Neutrophil (primary cell): ENCODE measurements around the gene UFSP2.

ENCODE experiments used
- H3K27ac ChIP-seq: fragments of 200-600 bp; sonication (generic); 2 replicates; pipeline ENCODE4 v1.5.1; 2016; ENCODE audit warnings: mild to moderate bottlenecking, moderate library complexity
- H3K27me3 ChIP-seq: fragments of 200-600 bp; sonication (generic); 2 replicates; pipeline ENCODE4 v1.6.0; 2016; ENCODE audit warnings: mild to moderate bottlenecking
- H3K36me3 ChIP-seq: fragments of 200-600 bp; sonication (generic); 2 replicates; pipeline ENCODE4 v1.5.1; 2017
- H3K4me1 ChIP-seq, 2 experiments: fragments of 200-600 bp in 1 of 2; sonication (generic) in 1 of 2; 1 replicate in 1 of 2; 2 replicates in 1 of 2; pipeline versions ENCODE4 v1.5.1 to v1.6.1; 2013 to 2016; ENCODE audit warnings: low read depth in 1 of 2, low read length in 1 of 2, mild to moderate bottlenecking in 1 of 2, moderate library complexity in 1 of 2; ENCODE audit not compliant: control insufficient read depth in 1 of 2, insufficient read depth in 1 of 2
- H3K4me3 ChIP-seq, 2 experiments: fragments of 200-600 bp in 1 of 2; sonication (generic) in 1 of 2; 1 replicate in 1 of 2; 2 replicates in 1 of 2; pipeline ENCODE4 v1.5.1; 2013 to 2016; ENCODE audit warnings: low read depth in 1 of 2, low read length in 1 of 2, mild to moderate bottlenecking in 1 of 2, moderate library complexity in 1 of 2
- H3K9me3 ChIP-seq: fragments of 200-600 bp; sonication (generic); 2 replicates; pipeline ENCODE4 v1.5.1; 2016
- CTCF ChIP-seq: fragments of 200-600 bp; sonication (generic); IDR thresholded peaks from 2 replicates; pipeline ENCODE4 v1.5.1; 2016; ENCODE audit warnings: antibody characterized with exemption

The UFSP2 gene

GRCh38 chr4:185456131-185456530 lies 30.4 kb upstream of the UFSP2 start:
- no peaks in the 10 kb centered on the region for H3K36me3 ChIP-seq
- no peaks in the 10 kb centered on the region for H3K9me3 ChIP-seq
- no peak overlapping the region for H3K4me3 ChIP-seq
- peaks cover 77% of the 10 kb centered on the region for H3K27me3 ChIP-seq
- H3K4me1 ChIP-seq = no peaks in the 10 kb centered on the region
- no peak for TF ChIP-seq CTCF
- no peak overlapping the region for H3K27ac ChIP-seq

DNA sequence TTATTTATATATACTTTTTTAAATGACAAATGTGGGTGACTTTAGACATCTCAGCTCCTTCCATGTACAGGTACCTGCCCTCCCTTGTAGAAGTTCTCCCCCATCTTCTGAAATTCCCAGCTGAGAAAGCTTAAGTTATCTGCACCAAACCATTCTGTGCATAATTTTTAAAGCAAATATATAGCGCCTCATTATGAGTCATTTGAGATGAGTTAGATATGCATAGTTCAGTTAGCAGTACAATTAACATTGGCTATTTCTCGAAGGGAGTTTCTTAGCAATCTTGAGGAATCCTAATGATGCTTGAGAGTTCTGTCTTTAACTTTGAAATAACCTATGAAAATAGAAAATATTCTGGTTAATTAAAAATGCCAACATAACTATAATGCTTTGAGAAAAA lies 19.4 kb upstream of the UFSP2 start:
- peaks cover 80% of the 10 kb centered on the region for H3K27me3 ChIP-seq
- no peak for TF ChIP-seq CTCF
- H3K4me1 ChIP-seq = no peaks in the 10 kb centered on the region
- H3K9me3 ChIP-seq = no peaks in the 10 kb centered on the region
- H3K36me3 ChIP-seq = no peaks in the 10 kb centered on the region
- H3K27ac ChIP-seq = no peak overlapping the region
- no peak overlapping the region for H3K4me3 ChIP-seq

DNA sequence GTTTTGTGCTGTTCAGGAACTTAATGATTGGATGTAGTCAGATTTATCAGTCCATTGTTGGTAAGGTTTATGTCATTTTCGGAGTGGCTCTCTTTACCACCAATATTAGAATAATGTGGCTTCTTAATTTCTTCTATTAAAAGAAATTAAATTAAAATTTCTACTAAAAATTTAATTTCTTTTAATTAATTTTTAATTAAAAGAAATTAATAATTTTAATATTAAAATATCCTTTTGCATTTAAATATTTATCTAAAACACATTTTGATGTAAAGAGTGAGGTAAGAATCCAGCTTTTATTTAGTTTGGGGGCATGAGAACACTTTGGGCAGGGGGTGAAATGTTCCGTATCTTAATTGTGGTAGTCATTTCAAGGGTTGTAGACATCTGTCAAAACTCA lies 15.7 kb upstream of the UFSP2 start:
- TF ChIP-seq CTCF = no peak
- H3K27ac ChIP-seq = no peak overlapping the region
- no peaks in the 10 kb centered on the region for H3K36me3 ChIP-seq
- no peaks in the 10 kb centered on the region for H3K9me3 ChIP-seq
- H3K4me1 ChIP-seq = no peaks in the 10 kb centered on the region
- no peak overlapping the region for H3K4me3 ChIP-seq
- peaks cover 82% of the 10 kb centered on the region for H3K27me3 ChIP-seq

DNA sequence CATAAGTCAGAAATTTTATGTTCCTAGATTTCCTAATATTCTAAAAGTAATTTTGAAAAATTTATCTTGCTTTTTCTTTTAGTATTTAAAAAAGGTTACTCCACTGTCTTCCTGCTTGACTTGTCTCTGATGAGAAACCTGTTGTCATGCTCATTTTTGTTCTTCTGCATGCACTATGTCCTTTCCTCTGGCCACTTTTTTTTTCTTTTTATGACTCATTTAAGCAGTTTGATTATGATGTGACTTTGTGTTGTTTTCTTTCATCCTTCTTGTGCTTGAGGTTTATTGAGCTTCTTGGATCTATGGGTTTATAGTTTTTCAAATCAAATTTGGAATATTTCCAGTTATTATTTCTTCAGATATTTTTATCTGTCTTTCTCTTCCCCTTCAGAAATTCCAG lies 12.0 kb upstream of the UFSP2 start:
- Histone ChIP-seq H3K9me3 (no peaks in the 10 kb centered on the region), H3K4me3 (no peak overlapping the region), H3K4me1 (no peaks in the 10 kb centered on the region), H3K36me3 (no peaks in the 10 kb centered on the region), H3K27ac (no peak overlapping the region), H3K27me3 (peaks cover 87% of the 10 kb centered on the region)
- TF ChIP-seq CTCF = no peak

DNA sequence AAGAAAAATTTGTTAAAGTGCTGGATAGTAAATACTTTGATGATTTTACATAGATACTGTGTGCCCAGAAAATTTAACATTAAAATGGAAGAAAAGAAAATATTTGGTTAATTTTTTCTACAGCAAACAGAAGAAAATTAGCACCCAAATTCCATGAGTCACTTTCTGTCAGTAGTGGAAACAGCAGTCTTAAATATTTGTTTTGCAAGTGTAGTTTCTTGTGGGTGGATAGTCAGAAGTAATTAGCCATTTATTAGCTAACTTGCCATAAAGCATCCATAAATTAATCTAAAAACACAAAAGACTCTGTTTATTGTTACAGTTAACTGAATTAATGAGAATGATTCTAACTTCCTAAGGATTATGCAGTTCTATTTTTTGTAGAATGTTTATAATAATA lies 9.7 kb upstream of the UFSP2 start:
- peaks cover 87% of the 10 kb centered on the region for H3K27me3 ChIP-seq
- no peaks in the 10 kb centered on the region for H3K36me3 ChIP-seq
- no peak overlapping the region for H3K4me3 ChIP-seq
- TF ChIP-seq CTCF = no peak
- no peak overlapping the region for H3K27ac ChIP-seq
- no peaks in the 10 kb centered on the region for H3K4me1 ChIP-seq
- H3K9me3 ChIP-seq = no peaks in the 10 kb centered on the region

DNA sequence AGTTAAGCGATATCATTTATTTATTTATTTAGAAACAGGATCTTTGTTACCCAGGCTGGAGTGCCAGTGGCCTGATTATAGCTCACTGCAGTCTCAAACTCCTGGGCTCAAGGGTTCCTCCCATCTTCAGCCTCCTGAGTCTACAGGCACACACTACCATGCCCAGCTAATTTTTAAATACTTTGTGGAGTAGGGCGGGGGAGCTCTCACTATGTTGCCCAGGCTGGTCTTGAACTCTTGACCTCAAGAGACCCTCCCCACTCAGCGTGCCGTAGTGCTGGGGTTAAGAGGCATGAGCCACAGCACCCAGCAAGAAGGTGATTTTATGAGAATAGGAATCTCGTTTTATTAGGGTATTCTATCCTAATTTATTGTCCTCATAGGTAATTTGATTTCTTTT lies 3.9 kb upstream of the UFSP2 start:
- H3K4me3 ChIP-seq = no peak overlapping the region
- no peaks in the 10 kb centered on the region for H3K9me3 ChIP-seq
- peaks cover 13% of the 10 kb centered on the region in 2 experiments for H3K4me1 ChIP-seq
- no peak overlapping the region for H3K27ac ChIP-seq
- TF ChIP-seq CTCF = no peak
- H3K36me3 ChIP-seq = no peaks in the 10 kb centered on the region
- H3K27me3 ChIP-seq = peaks cover 70% of the 10 kb centered on the region
